ENCODE measurements around the gene DISC1. TPM values are rescaled to one million over a fixed set of nuclear protein-coding genes. Genes with fewer than 3 reads are reported as not detected.

Gene DISC1
- total and polyA plus RNA-seq, 2 donors (not counting 1 experiment from before 2014, with no cell fraction given): 2.7 to 4.3 TPM

DNA sequence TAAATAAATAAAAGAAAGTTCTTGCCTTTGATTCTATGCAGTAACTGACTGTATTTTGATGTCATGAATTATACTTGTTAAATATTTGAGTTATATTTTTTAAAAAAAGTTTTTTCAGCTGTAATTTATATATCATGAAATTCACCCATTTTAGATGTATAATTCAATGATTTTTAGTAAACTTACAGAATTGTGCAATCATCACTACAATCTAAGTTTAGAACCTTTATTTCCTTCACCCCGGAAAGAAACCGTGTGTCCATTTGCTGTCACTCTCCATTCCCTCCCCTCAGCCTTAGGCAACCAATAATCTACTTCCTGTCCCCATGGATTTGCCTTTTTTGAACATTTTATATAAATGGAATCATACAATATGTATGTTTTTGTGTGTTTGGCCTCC lies 32.5 kb upstream of the DISC1 start:
- H3K27ac ChIP-seq (ENCODE audit: low read length in 2 of 2): no peak overlapping the region
- no peaks in the 10 kb centered on the region for H3K36me3 ChIP-seq (replicated peaks in 1 of 2; ENCODE audit: control extremely low read depth in 1 of 2, control insufficient read depth in 1 of 2, extremely low read depth in 1 of 2, insufficient read depth in 2 of 2, low read length in 1 of 2)
- no peak overlapping the region for H3K4me3 ChIP-seq (ENCODE audit: control extremely low read depth in 1 of 5, extremely low read depth in 1 of 5, insufficient read depth in 1 of 5, low read depth in 2 of 5, low read length in 4 of 5)
- H3K27me3 ChIP-seq (replicated peaks in 1 of 4; ENCODE audit: control extremely low read depth in 1 of 4, control insufficient read depth in 3 of 4, insufficient read depth in 4 of 4, low read length in 3 of 4): no peaks in the 10 kb centered on the region
- H3K27ac Mint-ChIP-seq: no peak overlapping the region
- H3K4me2 ChIP-seq (replicated peaks; ENCODE audit: low read depth, low read length, poor library complexity, severe bottlenecking): no peak overlapping the region
- no peak overlapping the region for H3K4me3 Mint-ChIP-seq
- DNase-seq: no peak
- CTCF ChIA-PET: interaction anchor here (1.2 to 1.3 kb wide), 2 partner anchors 232 to 237 kb away, joined by 3 read pairs; no protein-coding TSS in a partner anchor
- no peak for TF ChIP-seq EZH2 (IDR thresholded peaks at IDR 0.05; ENCODE audit: borderline replicate concordance, insufficient read depth, low read depth, low read length, poor library complexity, severe bottlenecking)
- TF ChIP-seq, protein P1, sequence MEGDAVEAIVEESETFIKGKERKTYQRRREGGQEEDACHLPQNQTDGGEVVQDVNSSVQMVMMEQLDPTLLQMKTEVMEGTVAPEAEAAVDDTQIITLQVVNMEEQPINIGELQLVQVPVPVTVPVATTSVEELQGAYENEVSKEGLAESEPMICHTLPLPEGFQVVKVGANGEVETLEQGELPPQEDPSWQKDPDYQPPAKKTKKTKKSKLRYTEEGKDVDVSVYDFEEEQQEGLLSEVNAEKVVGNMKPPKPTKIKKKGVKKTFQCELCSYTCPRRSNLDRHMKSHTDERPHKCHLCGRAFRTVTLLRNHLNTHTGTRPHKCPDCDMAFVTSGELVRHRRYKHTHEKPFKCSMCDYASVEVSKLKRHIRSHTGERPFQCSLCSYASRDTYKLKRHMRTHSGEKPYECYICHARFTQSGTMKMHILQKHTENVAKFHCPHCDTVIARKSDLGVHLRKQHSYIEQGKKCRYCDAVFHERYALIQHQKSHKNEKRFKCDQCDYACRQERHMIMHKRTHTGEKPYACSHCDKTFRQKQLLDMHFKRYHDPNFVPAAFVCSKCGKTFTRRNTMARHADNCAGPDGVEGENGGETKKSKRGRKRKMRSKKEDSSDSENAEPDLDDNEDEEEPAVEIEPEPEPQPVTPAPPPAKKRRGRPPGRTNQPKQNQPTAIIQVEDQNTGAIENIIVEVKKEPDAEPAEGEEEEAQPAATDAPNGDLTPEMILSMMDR (IDR thresholded peaks at IDR 0.05): no peak
- no peaks in the 10 kb centered on the region for H4K20me1 ChIP-seq (ENCODE audit: control insufficient read depth, insufficient read depth, low read length, poor library complexity, severe bottlenecking)
- intact Hi-C loops (cut with micrococcal nuclease): no loop called here
- POLR2A ChIA-PET: no interaction called here
- H3K27me3 Mint-ChIP-seq: no peaks in the 10 kb centered on the region
- no peaks in the 10 kb centered on the region for H3K9me3 Mint-ChIP-seq (ENCODE audit: insufficient read depth)
- H3K4me1 Mint-ChIP-seq: peaks cover 16% of the 10 kb centered on the region
- H2AFZ ChIP-seq (ENCODE audit: insufficient read depth, low read depth, low read length, poor library complexity, severe bottlenecking): no peak overlapping the region
- ATAC-seq (ENCODE audit: low read depth): no peak
- H3K9me3 ChIP-seq (ENCODE audit: control extremely low read depth in 1 of 3, control insufficient read depth in 2 of 3, insufficient read depth in 1 of 3, low read length in 2 of 3): no peaks in the 10 kb centered on the region
- peaks cover 10 to 12% of the 10 kb centered on the region in 2 donors for H3K4me1 ChIP-seq (ENCODE audit: control insufficient read depth in 2 of 2, insufficient read depth in 2 of 2, low read length in 2 of 2)
- no CpG with 5 or more reads among the region's 2 CpGs for WGBS (ENCODE audit: insufficient coverage)
- H3K9ac ChIP-seq (ENCODE audit: low read length): no peak overlapping the region
- H3K79me2 ChIP-seq (ENCODE audit: control insufficient read depth, insufficient read depth, low read length): no peaks in the 10 kb centered on the region

DNA sequence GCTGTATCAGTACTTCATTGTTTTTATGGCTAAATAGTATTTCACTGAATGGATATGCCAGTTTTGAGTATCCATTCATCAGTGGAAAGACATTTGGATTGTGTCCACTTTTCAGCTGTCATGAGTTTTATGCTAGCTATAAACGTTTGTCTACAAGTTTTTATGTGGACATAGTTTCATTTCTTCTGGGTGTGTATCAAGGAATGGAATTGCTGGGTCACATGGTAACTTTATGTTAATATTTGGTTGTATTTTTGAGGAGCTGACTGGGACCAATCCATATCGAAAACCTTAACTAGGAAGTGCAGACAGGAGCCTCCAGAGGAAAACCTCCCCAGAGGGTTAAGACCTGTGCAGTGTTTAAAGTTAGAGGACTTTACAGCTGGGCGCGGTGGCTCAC lies 31.8 kb upstream of the DISC1 start:
- Histone ChIP-seq H3K27me3 (replicated peaks in 1 of 4; ENCODE audit: control extremely low read depth in 1 of 4, control insufficient read depth in 3 of 4, insufficient read depth in 4 of 4, low read length in 3 of 4) (no peaks in the 10 kb centered on the region), H3K36me3 (replicated peaks in 1 of 2; ENCODE audit: control extremely low read depth in 1 of 2, control insufficient read depth in 1 of 2, extremely low read depth in 1 of 2, insufficient read depth in 2 of 2, low read length in 1 of 2) (no peaks in the 10 kb centered on the region), H3K4me2 (replicated peaks; ENCODE audit: low read depth, low read length, poor library complexity, severe bottlenecking) (no peak overlapping the region), H4K20me1 (ENCODE audit: control insufficient read depth, insufficient read depth, low read length, poor library complexity, severe bottlenecking) (no peaks in the 10 kb centered on the region), H2AFZ (ENCODE audit: insufficient read depth, low read depth, low read length, poor library complexity, severe bottlenecking) (no peak overlapping the region), H3K4me3 (ENCODE audit: control extremely low read depth in 1 of 5, extremely low read depth in 1 of 5, insufficient read depth in 1 of 5, low read depth in 2 of 5, low read length in 4 of 5) (no peak overlapping the region), H3K27ac (ENCODE audit: low read length in 2 of 2) (no peak overlapping the region), H3K9me3 (ENCODE audit: control extremely low read depth in 1 of 3, control insufficient read depth in 2 of 3, insufficient read depth in 1 of 3, low read length in 2 of 3) (no peaks in the 10 kb centered on the region), H3K79me2 (ENCODE audit: control insufficient read depth, insufficient read depth, low read length) (no peaks in the 10 kb centered on the region), H3K4me1 (ENCODE audit: control insufficient read depth in 2 of 2, insufficient read depth in 2 of 2, low read length in 2 of 2) (peaks cover 10 to 12% of the 10 kb centered on the region in 2 donors), H3K9ac (ENCODE audit: low read length) (no peak overlapping the region)
- no peaks in the 10 kb centered on the region for H3K27me3 Mint-ChIP-seq
- no peak for ATAC-seq (ENCODE audit: low read depth)
- ChIA-PET CTCF (interaction anchor here (1.2 to 1.3 kb wide), 2 partner anchors 233 to 237 kb away, joined by 3 read pairs; no protein-coding TSS in a partner anchor), POLR2A (no interaction called here)
- no peak overlapping the region for H3K4me3 Mint-ChIP-seq
- H3K4me1 Mint-ChIP-seq: peaks cover 16% of the 10 kb centered on the region
- H3K27ac Mint-ChIP-seq: no peak overlapping the region
- intact Hi-C loops (cut with micrococcal nuclease): no loop called here
- H3K9me3 Mint-ChIP-seq (ENCODE audit: insufficient read depth): no peaks in the 10 kb centered on the region
- DNase-seq: no peak
- WGBS (ENCODE audit: insufficient coverage): 100% methylated on average over 3 of the region's 4 CpGs
- TF ChIP-seq, protein P1 (IDR thresholded peaks at IDR 0.05): no peak
